Activated CD8-positive, alpha-beta memory T cell treated with anti-CD3 and anti-CD28 coated beads, Interleukin-2, amount 50 U/mL, for 1 hour (primary cell): ENCODE data around the gene THAP11.

Source experiments
- DNase-seq: peaks from one replicate; pipeline ENCODE4 v3.0.0-alpha.2; 2020; ENCODE audit errors: extremely low read depth

The THAP11 gene

DNA sequence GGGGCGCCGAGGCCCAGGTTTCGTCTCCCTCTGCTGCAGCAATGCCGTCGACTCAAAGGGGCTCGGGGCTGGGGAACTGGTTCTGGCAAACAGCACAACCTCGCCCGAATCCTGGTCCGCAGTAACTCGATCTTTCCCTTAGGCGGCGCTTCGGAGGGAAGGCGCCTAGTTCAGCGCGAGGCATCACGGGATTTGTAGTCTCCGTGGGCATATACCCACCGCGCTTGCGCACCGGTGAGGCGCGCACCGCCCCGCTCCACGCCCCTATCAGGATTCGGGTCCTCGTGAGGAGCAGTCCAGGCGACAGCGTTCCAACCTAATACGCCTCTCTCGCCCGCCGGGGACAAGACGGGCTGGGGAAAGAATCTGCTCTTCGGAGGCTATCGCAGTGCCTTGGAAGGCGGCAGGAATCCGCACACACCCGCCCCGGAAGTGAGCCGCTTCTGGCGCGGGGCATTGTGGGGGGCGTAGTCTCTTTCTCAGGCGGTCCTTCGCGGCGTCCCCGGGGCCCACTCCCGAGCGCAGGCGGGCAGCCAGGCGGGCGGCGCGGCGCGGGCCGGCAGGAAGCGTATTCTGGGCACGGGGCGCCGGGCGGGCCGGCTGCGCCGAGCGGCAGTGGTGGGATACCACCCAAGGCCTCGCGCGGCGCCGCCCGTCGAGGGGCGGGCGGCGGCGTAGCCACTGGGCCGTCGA lies at the start of gene THAP11:
Gene THAP11 (plus strand): TSS at position 505 of the 693 bp plus-strand sequence. CDS start 235 bp downstream, outside the sequence.
- peak; percentile 88 for DNase-seq

DNA sequence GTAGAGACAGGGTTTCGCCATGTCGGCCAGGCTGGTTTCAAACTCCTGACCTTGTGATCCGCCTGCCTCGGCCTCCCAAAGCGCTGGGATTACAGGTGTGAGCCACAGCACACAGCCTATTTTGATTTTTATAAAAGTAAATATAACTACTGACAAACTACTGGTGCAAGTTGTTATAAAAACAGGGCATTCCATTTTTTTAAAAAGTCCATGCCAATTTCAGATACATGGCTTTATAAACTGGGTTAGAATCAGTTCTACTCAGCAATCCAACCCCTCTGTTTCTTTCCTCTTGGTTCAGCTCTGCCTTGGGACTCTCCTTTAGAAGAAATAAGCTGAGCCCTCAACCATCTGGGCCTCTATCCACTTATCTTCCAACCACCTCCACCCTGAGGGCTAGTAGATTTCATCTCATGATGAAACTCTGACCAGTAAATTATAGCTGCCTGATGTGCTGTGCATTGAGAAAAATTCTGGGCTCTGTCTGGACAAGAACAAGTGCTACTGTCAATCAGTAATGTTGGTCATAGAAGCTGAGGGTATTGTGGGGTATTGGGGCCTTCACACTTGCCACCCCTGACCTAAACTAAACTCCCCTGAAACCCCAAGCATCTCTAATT lies 45.9 kb upstream of the THAP11 start:
- DNase-seq, result no peak

DNA sequence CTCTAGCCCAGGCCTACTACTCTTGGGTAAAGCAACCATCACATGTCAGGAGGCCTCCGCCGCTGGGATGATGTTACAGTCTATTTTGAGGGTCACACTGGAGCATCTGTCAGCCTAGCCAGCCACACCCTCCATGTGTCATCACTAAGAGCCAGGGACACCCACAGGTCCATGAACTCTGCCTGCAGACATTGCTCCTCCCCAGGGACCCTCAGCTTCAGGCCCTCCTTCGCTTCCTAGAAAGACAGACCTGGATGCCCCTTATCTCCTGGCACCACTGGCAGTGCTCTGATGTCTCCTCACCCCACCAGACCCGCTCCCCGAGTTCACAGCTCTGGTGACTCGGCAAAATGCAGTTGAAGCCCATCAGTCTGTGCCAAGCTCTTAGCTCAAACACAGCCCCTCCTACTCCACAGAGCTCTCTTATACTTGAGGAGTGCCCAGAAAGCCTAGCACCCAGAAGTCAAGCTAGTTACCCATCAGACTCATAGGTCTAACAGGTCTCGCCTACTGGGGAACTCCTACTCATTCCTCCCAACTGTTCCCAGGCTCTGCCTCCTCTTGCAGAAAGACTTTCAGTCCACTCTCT lies 41.7 kb upstream of the THAP11 start:
- no peak for DNase-seq

DNA sequence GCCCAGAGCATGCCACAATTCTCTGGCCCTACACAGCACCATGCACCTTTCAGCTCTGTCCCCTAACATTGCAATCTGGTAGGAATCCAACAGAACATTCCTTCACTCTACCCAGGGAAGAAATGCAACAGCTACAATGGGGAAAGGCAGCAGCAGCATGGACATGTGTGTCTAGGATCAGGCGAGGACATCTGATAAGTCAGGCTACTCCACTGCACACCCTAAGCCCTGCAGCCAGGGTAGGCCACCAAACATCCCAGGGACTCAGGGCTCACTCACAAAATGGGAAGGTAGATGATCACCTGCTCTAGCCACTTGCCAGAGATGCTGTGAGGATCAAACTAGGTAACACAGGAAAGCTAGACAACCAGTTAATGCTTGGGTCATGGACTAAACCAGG lies 40.9 kb upstream of the THAP11 start:
- DNase-seq, result no peak

DNA sequence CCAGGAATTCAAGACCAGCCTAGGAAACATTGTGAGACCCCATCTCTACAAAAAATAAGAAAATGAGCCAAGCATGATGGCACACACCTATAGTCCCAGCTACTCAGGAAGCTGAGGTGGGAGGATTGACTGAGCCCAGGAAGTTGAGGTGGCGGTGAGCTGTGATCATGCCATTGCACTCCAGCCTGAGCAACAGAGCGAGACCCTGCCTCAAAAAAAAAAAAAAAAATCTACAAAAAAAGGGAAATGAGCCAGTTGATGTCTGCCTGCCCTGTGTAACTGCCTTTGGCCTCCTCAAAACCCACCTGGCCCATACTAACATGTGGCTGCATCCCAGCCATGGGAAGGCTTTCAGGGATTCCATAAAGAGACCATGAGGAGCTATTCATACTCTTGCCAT lies 40.2 kb upstream of the THAP11 start:
- DNase-seq, result no peak

DNA sequence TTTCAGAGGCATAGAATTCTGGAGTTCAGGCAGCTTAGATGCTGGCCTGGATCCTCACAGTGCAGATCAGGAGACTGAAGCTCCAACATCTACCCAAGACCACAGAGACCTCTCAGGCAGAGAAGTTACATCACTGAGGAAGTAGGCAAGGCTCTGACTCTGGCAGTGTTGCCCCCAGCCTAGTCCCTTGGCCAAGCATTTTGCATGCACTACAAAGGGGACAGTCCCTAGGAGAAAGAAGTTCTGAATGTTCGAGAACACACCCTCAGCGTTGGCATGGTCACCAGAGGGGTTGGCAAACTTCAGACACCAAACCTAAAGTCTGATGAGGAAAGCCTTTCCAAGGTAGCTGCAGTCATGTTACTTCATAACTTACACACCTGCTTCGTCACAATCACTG lies 38.2 kb upstream of the THAP11 start:
- no peak for DNase-seq

DNA sequence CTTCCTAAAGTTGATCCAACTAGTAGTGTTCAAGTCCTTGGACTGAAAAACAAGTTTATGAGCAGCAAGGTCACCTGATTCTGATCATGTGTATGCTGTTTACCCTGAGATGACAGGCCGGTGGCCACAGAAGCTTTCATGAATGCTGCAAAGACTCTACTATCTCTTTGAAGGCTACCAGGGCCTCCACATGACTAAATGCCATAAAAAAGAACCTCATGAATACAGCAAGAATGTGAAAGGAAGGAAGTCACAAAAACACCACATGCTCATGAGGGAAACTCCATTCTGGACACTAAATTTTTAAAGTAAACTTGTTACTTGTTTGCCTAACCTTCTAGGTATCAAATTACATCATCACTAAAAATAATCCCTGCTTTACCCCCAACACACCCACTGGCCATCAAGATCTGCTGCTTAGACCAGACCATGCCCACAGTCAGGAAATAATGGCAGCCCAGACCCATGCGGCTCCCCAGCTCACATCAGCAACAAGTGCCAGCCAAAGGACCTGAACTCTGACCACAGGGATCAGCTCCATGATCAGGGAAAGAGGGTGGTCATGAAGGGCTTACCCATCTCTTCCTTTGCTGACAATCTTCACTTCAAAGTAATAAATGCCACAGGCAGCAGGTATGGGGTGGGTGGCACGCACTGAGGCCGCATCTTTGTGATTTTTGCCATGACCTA lies 37.1 kb upstream of the THAP11 start:
- no peak for DNase-seq

DNA sequence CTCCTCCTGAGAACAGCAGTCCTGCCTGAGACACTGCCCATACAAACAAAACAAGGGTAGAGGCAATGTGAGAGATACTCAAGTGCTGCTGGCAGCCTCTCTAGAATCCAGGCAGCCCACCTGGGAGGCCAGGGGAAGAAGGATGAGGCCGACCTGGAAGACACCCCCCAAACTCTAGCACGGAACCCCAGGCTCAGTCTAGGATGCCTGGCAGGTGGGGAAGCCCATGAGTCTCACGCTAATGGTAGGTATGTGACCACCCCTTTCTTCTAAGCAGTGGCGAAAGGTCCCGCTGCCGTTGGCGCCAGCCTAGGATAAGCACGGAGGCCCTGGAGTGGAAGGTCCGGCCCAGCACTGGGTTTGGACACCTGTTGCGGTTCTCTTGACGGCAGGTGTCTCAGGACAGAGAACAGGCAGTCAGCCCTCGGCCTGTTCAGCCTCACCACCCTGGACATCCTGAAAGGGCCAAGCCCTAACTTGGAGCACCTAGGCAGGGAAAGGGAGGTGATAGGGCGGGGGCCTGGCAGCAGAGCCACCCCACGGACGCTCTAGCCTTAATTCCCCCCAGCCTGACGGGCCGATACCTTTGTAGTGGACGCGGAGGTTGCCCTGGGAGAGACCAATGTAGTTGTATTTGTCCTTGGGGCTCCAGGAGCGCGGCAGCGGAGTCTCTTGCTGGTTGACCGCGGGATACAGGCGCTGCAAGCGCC lies 36.2 kb upstream of the THAP11 start:
- DNase-seq, result no peak

DNA sequence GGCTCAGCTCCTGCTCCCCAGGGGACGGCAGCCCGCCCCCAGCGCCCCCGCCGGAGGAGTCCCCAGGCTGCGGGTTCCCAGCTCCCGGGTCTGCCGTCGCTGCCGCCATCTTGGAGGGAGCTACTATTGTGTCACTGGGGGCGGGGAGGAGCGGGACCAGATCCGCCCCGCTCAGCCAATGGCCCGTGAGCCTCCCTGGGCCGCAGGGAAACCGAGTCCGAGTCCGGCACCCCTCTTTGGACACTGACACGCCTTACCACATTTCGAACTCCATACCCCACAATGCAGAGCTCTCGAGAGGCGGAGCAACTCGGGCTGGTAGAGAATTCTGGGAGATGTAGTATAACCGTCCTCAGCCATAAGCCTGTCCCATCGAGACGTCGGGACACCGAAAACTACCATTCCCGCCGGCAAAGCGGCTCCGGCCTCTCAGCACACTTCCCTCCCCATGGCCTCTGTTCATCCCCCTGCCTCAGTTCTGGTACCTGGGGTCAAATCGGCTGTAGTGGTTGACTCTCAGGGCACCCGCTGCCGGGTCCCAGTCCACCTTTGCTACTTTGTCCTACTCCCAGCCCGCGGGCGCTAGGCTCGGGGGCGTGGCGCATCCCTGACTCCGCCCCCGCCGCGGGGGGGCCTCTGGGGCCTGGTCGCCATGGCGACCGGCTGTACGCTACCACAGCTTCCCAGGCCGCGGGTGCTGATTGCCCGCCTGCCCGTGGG lies 35.5 kb upstream of the THAP11 start, which contains the start of the genes RANBP10 and TSNAXIP1:
Gene RANBP10 (minus strand): TSS at position 133 of the 720 bp plus-strand sequence. CDS start 24 bp downstream, at position 109.
Gene TSNAXIP1 (plus strand): TSS at position 462 of the 720 bp plus-strand sequence. CDS start 261 bp downstream, outside the sequence.
- DNase-seq, result peak; percentile 93

DNA sequence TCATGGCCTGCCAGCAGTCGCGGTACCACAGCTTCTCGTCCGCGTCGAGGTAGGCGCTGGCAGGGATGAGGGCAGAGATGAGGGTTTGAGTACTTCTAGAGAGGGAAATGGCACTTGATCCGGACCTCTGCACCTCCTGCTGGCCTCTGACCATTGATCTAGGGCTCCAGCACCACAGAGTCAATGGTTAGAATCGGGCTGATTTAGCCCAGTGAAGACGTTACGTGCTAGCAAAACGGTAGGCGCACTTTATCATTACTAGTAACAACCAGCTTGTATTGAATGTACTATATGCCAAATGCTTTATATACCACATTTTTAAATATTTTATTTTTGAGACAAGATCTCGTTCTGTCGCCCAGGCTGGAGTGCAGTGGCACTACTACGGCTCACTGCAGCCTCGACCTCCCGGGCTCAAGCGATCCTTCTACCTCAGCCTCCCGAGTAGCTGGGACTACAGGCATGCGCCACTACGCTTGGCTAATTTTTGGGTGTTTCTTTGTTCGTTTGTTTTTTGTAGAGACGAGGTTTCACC lies 34.9 kb upstream of the THAP11 start:
- DNase-seq, result no peak

DNA sequence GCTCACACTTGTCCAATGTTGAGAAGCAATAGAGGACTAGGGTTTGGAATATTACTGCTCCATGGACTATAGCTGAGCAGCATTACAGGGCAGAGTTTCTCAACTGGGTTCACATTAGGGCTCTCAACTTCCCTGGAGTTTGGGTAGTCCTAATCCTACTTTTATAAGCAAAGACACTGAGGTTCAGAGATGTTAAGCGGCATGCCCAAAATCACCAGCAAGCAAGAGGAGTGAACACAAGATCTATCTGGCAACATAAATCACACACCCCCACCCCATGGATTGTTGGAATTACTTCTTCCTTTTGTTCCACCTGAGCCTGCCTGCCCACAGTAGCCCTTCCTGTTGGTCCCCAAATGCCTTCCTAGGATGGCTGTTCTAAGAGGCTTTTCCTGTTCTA lies 30.2 kb upstream of the THAP11 start:
- DNase-seq, result no peak

DNA sequence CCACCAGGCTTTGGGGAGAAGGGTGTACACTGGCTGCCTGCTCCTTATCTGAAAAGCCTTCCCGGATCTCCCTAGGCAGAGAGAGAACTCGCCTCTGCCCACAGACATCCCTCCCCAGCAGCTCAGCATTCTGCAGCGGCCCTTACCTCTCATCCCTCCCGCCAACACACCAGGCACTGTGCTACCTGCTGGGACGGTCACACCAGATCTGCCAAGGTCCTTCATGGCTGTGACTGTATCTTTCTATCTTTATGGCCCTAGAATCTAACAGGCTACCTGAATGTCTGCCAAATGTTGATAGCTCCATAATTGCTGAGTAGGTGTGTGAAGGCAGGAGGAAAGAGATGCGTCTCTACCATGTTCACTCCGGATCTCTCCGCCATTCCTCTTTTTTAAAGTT lies 27.6 kb upstream of the THAP11 start:
- no peak for DNase-seq

DNA sequence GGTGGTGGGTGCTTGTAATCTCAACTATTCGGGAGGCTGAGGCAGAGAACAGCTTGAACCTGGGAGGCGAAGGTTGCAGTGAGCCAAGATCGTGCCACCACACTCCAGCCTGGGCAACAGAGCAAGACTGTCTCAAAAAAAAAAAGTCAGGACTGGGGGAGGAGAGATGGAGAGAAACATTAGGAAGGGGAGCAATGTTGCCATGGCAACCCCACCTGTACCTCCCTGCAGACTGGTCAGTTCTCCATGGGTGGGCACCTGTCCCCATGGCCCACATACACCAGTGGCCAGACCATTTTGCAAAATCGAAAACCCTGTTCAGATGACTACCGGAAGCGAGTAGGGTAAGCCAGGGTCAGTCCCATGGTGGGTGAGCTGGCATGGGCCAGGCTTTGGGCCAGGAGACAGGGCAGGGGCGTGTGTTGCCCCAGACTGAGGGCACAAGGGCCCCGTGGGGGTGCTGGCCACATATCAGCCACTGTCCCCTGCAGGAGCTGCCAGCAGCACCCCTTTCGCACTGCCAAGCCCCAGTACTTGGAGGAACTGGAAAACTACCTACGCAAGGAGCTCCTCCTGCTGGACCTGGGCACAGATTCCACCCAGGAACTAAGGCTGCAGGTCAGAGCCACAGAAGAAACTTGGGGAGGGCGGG lies 21.4 kb upstream of the THAP11 start:
- DNase-seq, result no peak

DNA sequence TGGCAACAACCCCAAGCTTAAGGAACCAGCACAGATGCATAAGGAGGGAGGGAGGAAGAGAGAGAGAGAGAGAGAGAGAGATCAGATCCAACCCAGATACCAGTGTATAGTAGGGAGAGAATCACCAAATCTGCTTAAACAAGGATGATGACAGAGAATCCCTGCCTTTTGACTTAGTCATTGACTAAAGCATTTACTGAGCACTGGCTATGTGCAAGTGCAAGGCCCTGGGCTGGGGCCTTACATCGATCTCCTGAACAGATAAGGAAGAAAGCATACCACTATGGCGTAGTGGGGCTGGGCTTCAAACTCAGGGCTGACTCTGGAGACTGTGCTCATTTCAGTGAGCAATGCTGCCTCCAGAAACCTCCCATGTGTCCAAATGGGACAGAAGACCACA lies 19.6 kb upstream of the THAP11 start:
- no peak for DNase-seq

DNA sequence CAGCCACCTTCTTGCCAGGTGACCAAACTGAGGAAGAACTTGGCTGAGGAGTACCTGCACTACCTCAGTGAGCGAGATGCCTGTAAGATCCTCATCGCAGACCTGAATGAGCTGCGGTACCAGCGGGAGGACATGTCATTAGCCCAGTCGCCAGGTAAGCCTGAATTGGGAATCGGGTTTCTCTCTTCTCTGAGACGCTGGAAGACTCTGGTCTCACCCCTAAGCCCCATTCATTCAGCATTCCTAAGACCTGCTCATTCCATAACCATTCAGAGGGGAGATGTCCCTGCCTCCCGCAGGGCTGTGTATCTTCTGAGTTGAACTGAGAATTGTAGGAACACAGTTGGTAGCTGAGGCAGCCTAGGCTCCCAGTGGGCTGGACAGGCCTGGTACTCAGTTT lies 17.0 kb upstream of the THAP11 start:
- no peak for DNase-seq

DNA sequence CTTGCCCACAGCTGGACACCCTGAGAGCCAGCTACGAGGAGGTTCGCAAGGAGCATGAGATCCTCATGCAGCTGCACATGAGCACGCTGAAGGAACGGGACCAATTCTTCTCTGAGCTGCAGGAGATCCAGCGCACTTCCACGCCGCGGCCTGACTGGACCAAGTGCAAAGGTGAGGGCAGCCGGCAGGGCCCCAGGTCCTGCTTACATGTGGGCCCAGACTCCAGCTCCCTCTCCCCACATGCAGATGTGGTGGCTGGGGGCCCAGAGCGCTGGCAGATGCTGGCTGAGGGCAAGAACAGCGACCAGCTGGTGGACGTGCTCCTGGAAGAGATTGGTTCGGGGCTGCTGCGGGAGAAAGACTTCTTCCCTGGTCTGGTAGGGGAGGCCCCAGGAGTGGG lies 16.2 kb upstream of the THAP11 start:
- DNase-seq, result no peak

DNA sequence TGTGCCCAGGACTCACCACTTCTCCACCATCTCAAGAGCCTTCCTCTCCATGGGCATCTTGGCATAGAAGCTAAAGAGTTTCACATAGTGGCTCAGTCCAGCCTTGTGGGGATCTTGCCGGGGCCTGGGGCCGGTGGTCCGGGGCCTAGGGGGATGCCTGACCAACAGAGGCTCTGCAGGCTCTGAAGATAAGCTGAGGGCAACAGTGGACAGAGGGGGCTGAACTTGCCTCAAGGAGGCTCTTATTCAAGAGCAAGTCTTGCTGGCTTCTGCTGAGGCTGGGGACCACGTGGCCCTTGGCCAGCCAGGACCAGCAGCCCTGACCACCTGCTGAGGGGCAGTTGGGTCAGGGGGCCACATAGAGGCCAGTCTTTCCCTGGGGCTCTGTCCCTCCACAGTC lies 13.5 kb upstream of the THAP11 start:
- no peak for DNase-seq

DNA sequence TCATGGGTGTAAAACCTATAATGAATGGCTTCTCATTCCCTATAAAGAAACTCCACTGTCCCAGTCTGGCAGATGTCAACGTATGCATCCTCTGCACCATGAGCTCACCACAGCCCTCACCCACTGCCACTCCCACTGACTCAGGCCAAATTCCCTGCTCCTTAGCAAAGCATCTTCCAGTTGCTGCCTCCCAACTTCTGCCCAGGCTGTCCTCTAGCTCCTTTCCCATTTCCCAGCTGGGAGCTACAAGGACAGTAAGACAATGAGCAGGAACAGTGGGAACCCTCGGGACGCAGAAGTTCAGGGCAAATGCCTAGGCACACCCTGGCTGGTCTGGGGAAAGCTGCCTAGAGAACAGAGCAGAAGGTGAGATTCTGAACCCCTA lies 9.1 kb upstream of the THAP11 start:
- no peak for DNase-seq

DNA sequence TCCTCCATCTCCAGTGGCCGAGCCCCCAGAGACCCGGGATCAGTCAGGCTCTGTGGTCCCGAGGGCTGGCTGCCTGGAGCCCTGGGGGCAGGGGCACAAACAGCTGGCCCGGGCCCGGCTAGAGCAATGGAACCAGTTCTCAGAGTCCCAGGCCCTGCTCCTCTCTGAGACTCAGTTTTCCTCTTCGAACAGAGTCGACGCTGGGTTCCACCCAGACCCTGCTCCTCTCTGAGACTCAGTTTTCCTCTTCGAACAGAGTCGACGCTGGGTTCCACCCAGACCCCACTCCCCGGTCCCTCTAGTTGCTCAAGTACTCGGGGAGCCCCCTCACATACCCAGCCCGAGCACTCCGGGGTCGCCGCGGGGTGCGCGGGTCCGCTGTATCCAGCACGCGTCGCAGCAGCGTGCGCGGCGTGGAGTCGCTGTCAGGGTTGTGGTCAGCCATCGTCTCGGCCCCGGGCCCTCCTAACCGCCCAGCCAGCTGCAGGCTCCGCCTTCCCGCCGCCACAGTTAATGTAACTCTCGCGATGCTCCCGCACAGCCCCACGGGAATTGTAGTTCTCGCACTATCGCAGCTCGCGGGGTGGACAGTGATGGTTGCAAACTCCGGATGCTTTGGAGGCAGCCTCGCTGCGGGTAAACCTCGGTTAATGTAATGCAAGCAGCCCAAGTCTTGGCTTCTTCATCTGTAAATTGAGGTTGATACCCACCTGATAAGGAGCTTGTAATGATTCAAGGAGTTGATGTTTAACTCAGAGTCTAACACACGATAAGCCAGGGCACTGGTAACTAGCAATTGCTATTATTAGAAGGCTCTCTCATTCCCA lies 8.5 kb upstream of the THAP11 start:
- peak; percentile 72 for DNase-seq

DNA sequence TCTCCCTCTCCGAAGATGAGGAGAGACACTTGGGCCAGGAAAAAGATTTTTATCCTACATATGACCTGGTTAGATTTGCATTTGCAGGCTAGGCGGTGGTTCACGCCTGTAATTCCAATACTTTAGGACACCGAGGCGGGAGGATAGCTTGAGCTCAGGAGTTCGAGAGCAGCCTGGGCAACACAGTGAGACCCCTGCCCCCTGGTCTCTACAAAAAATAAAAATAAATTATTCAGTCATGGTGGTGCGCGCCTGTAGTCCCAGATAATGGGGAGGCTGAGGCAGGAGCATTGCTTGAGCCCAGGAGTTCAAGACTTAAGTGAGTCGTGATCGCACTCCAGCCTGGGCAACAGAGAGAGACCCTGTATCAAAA lies 7.9 kb upstream of the THAP11 start:
- DNase-seq, result no peak
